Measurements from ENCODE around the gene FBN1.

- TF ChIP-seq PATZ1 (CRISPR knock-in tag; IDR thresholded peaks at IDR 0.05; ENCODE audit: borderline replicate concordance) (no peak), ARNTL (CRISPR knock-in tag; IDR thresholded peaks at IDR 0.05; ENCODE audit: borderline replicate concordance, low read depth) (no peak), PPARA (CRISPR knock-in tag; IDR thresholded peaks at IDR 0.05; ENCODE audit: borderline replicate concordance) (no peak), OSR1 (CRISPR knock-in tag; IDR thresholded peaks at IDR 0.05) (no peak), ZFP3 (CRISPR knock-in tag; IDR thresholded peaks at IDR 0.05) (no peak), SNAI2 (CRISPR knock-in tag; IDR thresholded peaks at IDR 0.05) (no peak), ZNF70 (CRISPR knock-in tag; IDR thresholded peaks at IDR 0.05) (no peak), TCF4 (CRISPR knock-in tag; IDR thresholded peaks at IDR 0.05; ENCODE audit: borderline replicate concordance) (no peak), TSHZ2 (CRISPR knock-in tag; IDR thresholded peaks at IDR 0.05) (no peak)
- TF ChIP-seq, protein P1, sequence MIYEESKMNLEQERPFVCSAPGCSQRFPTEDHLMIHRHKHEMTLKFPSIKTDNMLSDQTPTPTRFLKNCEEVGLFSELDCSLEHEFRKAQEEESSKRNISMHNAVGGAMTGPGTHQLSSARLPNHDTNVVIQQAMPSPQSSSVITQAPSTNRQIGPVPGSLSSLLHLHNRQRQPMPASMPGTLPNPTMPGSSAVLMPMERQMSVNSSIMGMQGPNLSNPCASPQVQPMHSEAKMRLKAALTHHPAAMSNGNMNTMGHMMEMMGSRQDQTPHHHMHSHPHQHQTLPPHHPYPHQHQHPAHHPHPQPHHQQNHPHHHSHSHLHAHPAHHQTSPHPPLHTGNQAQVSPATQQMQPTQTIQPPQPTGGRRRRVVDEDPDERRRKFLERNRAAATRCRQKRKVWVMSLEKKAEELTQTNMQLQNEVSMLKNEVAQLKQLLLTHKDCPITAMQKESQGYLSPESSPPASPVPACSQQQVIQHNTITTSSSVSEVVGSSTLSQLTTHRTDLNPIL (CRISPR knock-in tag; IDR thresholded peaks at IDR 0.05; ENCODE audit: low read depth), result no peak
- TF ChIP-seq, protein P2, sequence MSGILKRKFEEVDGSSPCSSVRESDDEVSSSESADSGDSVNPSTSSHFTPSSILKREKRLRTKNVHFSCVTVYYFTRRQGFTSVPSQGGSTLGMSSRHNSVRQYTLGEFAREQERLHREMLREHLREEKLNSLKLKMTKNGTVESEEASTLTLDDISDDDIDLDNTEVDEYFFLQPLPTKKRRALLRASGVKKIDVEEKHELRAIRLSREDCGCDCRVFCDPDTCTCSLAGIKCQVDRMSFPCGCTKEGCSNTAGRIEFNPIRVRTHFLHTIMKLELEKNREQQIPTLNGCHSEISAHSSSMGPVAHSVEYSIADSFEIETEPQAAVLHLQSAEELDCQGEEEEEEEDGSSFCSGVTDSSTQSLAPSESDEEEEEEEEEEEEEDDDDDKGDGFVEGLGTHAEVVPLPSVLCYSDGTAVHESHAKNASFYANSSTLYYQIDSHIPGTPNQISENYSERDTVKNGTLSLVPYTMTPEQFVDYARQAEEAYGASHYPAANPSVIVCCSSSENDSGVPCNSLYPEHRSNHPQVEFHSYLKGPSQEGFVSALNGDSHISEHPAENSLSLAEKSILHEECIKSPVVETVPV (CRISPR knock-in tag; IDR thresholded peaks at IDR 0.05), result no peak
These were observed 12.9 kb downstream of the FBN1 start for GRCh38 chr15:48632651-48633050.
